ENCODE results near the gene AARS2.

AARS2 gene

DNA sequence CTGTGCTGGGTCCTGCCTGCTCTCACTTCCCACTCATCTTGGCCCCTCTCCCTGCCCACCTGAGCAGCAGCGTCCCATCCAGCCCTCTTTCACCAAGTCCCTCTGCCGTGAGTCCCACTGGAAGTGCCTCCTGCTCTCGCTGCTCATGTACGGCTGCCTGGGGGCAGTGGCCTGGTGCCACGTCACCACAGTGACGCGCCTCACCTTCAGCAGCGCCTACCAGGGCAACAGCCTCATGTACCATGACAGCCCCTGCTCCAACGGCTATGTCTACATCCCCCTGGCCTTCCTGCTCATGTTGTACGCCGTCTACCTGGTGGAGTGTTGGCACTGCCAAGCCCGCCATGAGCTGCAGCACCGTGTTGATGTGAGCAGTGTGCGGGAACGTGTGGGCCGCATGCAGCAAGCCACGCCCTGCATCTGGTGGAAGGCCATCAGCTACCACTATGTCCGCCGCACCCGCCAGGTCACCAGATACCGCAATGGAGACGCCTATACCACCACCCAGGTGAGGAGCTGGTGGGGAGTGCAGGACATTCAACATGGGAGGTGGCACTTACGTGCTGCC, 40.1 kb downstream of the AARS2 start:
- DNase-seq: no peak

DNA sequence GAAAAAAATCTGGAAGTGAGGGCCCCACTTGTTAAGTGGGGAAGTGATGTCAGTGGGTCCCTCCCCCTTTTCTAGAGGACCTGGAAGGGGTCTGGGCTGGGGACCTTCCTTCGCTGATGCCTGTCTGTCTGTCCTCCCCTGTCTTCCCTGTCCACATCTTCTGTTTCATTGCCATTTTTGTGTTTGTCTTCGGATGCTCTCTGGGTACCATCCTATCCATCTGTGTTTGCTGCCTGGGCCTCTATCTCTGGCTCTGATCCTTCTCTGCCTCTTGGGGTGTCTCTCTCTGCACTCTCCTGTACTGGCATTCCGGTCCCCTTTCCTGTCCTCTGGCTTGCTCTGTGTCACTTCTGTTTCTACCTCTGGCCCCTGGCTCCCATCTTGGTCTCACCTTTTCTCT, 40.6 kb downstream of the AARS2 start:
- no peak for DNase-seq

DNA sequence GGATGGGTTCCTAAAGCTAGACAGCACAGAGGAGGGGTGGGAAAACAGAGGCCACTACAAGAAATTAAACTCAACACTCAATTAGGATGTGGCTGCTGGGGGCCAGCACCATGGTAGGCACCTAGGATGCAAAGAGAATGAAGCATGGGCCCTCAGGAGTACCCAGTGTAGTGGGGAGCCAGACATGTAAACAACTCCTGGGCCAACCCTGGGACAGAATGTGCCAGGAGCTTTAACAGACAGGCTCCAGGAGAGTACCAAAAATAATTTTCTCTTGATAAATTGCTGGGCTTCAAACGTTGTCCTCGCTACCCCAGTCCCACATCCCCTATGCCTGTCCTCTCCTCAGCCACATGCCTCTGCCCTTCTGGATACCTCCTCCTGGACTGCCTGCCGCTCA, 41.2 kb downstream of the AARS2 start:
- DNase-seq: no peak

DNA sequence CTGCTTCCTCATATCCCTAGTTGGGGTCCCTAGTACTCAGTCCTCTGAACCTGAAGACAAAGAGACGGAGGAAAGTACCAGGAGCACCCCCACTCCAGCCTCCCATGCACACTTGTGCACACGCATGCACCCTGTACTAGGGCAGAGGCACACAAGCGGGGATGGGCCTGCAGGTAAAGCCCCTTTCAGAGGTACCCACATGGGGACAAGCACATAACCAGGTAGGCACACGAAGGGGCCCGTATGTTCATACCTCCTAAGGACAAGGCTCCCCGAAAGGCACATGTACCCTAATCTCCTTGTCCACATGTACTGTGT, 41.8 kb downstream of the AARS2 start:
- no peak for DNase-seq

DNA sequence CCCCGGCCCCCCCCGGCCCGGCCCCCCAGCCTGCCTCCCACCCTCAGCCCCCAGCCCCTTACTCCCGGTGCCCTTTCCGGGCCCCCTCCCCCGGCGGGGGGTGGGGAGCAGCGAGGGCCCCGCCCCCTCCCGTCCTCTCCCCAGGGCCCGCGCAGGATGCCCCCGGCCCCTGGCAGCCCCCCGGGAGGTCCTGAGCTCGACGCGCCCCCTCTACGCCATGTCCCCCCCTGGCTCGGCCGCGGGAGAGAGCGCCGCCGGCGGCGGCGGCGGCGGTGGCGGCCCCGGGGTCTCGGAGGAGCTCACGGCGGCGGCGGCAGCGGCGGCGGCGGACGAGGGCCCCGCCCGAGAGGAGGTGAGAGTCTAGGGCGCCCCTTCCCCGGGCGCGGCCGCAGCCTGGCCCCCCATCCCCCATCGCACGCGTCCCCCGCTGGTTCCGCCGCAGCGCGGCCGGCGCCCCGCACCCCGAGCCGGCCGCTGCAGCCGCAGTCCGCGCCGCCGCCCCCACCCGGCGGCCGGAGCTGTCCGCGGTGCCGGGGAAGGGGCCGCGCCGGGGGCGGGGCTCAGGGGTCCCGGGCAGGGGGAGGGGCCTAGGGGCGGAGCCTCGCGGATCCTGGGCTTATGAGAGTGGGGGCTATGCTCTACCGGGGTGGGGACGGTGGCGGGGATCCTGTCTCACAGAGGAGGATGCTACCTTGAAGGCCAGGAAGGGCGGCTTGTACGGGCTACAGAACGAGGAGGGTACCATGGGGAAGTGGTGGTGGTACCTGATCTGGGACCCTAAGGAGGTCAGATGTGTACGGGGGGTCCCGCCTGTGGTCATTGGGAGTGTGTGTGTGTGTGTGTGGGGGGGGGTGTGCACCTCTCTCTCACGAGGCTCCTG, 42.4 kb downstream of the AARS2 start:
- DNase-seq: peak; percentile 26

DNA sequence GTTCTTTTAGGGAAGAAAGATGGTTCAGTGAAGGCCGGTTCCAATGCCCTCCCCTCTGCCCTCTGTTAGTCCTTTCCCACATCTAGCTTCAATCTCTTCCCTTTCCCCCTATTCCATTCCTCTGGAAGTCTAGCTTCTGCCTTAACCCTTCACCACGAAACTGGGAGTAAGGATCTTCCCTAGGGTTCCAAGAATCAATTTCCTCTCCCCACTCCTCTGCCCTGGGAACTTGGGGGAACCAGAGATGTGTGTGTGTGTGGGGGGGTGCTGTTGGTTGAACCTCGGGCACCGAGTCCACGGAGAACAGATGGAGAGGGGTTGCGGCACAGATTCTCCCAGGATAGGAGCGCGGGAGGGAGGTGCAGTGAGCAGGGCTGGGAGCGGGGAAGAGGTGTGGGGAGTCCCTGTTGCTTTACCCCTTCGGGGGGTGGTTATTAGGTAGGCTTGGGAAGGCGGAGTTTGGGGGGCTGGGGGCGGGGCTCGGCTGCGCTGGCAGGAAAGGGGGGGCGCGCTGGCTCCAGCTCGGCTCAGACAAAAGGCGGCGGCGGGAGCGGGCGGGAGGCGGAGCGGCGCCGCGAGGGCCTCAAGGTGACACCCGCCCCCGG, 43.1 kb downstream of the AARS2 start, which contains the start of gene TMEM151B:
TMEM151B (plus strand) TSS at position 530 of the 605 bp plus-strand sequence. CDS start 293 bp downstream, outside the sequence.
- peak; percentile 34 for DNase-seq

DNA sequence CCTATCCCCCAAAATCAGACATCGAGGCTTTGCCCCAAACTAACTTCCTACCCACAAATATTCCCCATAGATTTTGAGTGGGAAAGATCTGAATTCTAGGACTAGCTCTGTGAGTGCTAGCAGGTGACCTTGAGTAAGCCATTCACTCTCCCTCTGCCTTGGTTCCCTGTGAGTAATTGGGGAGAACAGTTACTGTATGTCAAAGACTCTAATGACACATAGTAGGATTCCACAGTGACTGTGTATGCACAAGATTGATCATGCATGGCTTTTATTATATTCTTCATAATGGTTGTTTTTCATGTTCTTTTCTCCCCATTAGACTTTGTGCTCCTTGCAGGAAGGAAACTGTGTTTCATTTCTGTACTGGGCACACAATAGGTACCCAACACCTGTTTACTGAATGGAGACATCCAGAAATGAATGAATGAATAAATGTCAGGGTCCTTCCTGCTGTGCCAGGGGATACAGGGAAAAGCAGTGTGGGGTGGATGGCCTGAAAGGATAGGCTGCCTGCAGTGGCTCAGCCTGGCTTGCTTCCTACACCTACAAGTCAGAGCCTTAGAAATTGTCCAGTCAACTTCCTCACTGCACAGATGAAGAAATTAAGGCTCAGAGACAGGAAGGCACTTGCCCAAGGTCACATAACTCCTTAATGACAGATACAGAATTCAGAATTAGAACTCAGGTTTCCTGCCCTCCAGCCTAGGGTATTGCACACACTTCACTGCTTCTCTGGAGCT, 43.8 kb downstream of the AARS2 start:
- DNase-seq: no peak

DNA sequence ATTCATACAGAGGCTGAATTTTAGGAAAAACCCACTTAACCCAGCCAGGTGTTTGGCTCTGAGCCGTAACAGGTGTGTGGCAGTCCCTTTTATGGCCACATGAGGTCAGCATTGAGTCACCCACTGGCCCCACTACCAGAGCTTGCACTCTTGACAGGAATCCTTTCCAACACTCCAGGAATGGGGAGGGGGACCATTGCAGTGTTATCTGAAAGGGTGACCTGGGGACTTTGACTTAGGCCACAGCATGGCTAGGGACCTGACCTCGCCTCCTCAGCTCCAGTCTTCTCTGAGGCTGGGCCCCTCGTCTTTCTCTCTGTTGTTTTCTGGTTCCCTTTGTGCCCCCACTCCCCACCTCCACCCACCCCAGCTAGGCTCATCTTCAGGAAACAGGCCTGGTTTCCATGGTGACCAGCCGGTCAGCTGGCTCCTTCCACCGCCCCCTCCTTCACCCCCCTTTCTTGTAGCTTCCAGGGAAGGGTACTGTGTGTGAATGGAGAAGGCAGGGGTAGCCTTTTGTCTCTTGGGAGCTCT, 45.0 kb downstream of the AARS2 start:
- DNase-seq: peak; percentile 69

DNA sequence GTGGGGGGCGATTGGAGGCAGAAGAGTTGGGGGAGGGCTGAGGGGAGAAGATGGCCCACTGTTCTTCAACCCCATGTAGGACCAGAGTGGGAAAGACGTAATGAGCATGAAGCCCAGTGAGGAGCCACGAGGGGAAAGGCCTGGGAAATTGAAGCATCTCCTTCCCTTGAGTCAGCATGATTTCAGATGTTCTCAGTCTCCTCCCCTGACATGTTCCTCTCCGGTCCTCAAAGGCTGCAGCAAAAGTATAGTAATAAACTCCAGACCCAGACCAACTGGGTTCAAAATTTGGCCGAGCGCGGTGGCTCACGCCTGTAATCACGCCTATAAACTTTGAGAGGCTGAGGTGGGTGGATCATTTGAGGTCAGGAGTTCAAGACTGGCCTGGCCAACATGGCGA, 45.9 kb downstream of the AARS2 start:
- no peak for DNase-seq

DNA sequence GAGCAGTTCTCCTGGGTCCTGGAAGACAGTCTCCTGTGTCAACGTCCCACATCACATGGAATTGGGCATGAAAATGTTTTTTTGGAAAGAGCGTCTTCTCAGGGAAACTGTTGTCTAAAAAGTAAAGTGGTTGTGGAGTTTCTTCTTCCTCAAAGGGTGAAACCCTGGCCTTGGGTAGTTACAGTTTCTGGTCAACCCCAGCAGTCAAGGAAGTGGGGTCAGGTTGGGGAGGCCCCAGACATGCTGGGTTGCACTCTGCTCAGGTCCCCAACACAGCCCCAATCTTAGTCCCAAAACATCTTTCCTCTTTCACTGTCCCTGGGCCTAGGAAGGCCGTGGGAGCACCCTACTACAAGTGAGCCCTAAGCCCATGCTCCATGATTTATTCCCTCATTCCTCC, 46.8 kb downstream of the AARS2 start:
- DNase-seq: no peak

DNA sequence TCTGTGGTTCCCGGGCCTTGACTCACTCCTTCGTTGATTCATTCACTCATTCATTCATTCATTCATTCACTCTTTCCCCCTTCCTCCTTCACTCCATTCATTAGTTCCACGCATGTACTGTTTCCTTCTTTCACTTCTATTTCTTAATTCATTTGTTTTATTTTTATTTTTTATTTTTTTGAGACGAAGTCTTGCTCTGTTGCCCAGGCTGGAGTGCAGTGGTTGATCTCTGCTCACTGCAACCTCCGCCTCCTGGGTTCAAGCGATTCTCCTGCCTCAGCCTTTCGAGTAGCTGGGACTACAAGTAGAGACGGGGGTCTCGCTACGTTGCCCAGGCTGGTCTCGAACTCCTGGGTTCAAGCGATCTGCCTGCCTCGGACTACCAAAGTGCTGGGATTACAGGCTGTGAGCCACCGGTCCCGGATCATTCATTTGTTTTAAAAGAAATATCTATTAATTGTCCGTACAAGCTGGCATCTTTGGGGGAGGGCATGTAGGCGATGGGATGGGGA, 47.4 kb downstream of the AARS2 start:
- no peak for DNase-seq

DNA sequence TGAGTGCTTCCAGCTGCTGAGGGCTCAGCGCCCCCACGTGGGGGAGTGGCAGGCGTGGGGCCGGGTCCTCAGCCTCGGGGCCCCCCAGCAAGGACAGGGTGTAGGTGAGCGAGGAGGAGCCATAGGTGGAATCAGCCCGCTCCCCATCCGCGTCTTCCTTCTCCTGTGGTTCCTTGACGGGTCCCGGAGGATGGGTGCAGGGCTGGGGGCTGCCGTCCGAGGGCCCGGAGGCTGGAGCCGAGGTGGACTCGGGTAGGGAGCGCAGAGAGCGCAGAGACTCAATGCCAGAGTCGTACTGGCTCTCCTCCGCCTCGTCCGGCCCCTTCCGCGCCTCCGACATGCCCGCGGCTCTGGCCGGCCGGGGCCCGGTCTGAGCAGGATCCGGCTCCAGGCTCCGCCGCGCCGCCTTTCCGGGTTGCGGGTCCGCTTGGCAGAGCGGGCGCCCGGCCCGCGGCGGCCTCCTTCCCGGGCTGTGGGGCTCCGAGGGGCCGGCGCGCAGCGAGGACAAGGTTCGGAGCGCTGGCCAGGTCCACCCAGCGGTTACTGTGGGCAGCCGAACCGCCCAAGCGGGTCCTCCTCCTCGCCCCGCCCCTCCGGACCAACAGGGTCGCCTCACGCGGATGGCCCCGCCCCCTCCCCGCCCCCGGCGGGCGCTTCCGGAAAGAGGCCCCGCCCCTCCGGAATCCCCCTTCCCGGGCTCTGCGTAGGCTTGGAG, 48.0 kb downstream of the AARS2 start, which contains the start of gene NFKBIE:
NFKBIE (minus strand) TSS at position 545 of the 715 bp plus-strand sequence; CDS start at position 340, 205 bp downstream.
- DNase-seq: peak; percentile 93

DNA sequence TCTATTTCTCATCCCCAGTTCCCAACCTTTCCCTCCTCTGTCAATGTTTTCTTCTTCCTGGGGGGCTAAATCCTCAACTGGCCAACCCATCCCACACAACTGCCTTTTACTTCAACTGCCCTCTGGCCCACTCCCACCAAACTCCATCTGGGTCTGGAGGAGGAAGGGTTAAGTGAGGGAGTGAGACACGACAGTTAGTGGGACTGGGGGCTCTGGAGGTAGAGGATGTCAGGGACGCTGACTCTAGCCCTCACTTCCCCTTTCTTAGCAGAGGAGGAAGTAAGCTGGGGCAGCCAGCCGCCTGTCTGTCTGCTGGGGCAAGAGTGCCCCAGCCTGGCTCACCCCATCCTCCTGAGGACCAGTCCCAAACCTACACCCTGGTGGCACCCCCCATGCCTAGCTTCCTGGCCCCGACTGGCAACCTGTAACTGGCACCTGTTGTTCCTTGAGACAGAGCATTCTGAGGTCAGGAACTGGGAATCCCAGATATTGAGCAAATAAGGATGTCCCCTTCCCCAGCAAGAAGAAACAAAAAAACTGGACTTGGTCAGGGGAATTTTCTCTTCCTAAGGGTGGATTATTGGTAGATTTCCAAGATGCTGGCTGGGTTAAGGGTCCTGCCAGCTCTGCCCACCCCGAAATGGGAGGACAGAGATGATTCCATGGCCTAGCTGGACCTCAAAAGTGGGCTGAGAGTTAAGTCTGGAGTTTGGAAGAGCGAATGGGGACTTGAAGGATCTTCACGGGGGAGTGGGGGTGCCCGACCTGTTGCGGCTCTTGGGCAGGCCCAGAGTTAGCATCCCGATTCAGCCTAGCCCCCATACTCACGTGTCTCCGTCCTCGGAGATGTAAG, 48.8 kb downstream of the AARS2 start:
- DNase-seq: peak; percentile 51

DNA sequence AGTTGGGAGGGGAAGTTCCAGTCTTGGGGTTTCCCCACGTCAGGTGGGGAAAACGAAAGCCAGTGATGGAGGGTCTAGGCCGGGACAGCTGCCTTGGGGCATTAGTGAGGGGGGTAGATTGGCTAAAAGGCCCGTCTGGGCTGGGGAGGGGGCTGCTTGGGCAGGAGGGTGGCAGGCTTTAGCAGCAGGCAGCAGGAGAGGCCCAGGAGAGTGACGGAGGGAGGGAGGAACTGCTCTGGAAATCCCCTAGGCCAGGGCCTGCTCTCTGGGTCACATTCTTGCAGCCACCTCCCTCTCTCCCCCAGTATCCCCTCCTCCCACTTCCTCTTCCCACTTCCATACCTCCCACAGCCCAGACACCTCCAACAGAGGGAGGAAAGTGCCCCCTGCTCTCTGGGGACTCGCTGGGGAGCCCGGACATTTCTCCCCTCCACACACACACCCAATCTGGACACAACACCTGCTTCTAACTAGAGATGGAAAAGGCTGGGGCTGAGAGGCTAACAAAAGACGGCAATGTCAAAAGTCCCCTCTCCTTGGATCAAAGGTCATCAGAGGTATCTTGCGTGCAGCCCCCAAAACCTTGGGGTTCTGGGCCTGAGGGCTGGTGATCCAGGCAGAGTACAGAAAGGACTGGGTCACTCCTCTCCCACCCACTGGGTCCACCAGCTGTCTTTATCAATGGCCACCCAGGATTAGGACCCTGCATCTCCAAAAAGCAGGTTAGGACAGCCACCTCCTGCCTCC, 49.6 kb downstream of the AARS2 start:
- peak; percentile 11 for DNase-seq

DNA sequence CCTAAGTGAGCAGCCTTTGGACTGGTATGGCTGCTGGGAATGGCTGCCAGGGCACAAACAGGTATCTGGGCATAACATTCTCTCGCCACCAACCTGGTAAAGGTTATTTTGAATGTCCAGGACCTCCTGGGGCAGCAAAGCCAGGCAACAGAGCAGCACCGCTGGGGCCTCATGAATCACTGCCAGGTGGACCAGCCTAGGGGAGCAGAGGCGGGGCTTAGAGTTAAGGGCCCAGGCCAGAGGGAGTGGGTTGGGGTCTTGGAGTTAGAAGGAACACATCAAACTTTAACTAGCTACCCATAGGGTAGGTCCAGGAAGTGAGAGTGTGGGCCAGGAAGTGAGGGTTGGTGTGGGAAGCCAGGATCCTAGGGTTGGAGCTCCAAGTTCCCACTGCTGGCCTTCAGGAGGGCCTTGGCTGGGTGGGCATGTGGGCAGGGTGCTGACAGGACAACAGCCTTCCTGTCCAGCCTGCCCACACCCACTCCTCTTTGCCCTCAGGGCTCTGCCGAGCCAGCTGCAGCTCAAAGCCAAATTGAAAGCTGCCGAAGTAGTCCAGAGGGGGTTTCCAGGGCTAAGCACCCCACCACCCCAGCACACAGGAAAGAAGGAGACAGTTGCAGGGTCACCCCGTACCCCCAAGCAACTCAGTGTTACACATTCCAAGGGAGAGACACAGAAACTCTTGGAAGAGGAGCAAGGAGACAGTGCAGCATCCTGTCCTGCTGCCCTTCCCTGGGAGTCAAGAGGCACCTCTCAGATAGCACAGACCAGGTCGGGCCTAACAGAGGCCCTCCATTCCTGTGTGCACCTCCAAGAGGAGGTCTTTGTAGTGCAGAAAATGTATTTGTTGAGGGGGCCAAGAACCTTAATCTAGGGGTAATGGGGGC, 50.4 kb downstream of the AARS2 start:
- DNase-seq: no peak

DNA sequence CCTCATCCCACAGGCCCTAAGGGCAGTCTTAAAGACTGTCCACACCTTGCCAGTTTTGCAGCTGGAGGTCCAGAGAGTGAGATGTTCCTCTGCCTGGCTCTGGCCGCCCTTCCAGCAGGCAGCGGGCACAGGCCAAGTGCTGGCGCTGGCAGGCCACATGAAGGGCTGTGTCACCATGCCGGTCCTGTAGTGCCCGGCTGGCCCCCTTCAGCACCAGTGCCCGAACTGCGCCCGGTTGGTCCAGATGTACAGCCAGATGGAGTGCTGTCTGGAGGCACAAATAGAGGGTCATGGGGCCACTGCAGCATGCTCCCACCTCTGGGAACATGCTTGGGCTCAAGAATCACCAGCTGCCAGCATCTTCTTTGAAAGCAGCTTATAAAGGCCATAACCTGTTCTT, 51.6 kb downstream of the AARS2 start:
- no peak for DNase-seq

DNA sequence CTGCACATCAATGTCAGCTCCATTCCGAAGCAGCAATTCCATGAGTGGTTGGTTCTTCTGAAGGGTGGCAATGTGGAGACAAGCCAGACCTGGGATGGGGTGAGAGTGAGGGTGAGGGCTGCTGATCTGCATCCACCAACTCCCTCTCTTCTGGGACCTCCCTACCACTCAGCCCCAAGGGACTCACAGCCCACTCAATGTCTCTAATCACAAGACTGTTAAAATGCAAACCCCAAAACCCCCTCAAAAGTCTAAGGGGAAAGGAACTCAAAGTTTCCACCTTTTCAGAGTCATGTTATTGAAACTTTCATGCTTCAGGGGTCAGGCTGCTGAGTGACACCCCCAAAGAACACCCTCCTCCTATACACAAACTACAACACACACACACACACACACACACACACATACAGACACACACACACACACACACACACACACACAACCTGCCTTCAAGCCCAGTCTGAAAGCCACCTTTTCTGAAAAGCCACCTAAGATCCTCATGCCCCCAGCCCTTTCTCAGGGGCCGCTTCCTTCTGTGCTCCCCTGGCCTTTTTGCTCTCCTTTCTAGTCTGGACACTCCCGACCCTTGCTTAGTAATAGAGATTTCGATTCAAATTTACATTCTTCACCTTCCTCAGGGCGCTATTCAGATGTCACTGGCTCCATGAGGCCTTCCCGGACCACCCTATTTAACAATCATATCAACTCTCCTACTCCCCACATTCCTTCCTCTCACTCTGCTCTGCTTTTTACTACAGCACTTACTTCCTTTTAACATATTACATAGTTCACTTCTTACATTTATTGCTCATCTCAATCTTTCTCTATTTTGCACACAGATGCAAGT, 52.5 kb downstream of the AARS2 start:
- DNase-seq: no peak

DNA sequence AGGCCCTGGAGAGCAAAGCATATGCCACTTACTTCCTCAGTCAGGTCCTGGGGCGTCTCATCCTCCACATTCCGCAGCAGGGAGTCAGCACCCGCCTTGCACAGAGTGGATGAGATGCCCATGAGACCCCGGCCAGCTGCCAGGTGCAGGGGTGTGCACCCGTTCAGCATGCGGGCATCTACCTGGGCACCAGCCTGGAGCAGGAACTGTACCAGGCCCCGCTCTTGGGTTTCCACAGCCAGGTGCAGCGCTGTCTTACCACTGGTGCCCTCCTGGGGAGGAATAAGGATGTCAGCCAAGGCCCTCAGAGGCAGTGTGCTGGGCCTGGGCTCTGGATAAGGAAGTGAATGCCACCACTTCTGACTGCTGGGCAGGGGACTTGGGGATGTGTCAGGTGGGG, 53.1 kb downstream of the AARS2 start:
- no peak for DNase-seq
